IPS-20b (cell line): ENCODE measurements around the gene ZNF485.
A peak's percentile ranks its signal among the peaks of the same experiment; 100 is the strongest.
"Not testable (repeated sequence)": the region's sequence is repeated elsewhere in the genome, so short reads cannot be mapped to it uniquely, and the experiment has no call there.

Source experiments
- H3K27ac ChIP-seq: one replicate; pipeline ENCODE4 v1.5.1; 2013; ENCODE audit warnings: low read length
- H3K27me3 ChIP-seq: 2 replicates; pipeline ENCODE4 v1.6.1; 2013; ENCODE audit warnings: mild to moderate bottlenecking, low read length, inconsistent platforms; ENCODE audit not compliant: insufficient read depth
- H3K36me3 ChIP-seq: 2 replicates; pipeline ENCODE4 v1.6.1; 2013; ENCODE audit warnings: low read depth, mild to moderate bottlenecking, inconsistent platforms, low read length, moderate library complexity; ENCODE audit not compliant: insufficient read depth
- H3K4me1 ChIP-seq: 2 replicates; pipeline ENCODE4 v1.6.1; 2013; ENCODE audit warnings: mild to moderate bottlenecking, control low read depth, inconsistent platforms, low read length, moderate library complexity; ENCODE audit not compliant: insufficient read depth
- H3K4me3 ChIP-seq: 2 replicates; pipeline ENCODE4 v1.5.1; 2013; ENCODE audit warnings: mild to moderate bottlenecking, low read length, inconsistent platforms
- H3K9ac ChIP-seq: 2 replicates; pipeline ENCODE4 v1.6.1; 2013; ENCODE audit warnings: low read depth, mild to moderate bottlenecking, inconsistent platforms, low read length, moderate library complexity
- H3K9me3 ChIP-seq: 2 replicates; pipeline ENCODE4 v1.6.1; 2013; ENCODE audit warnings: mild to moderate bottlenecking, low read depth, low read length, inconsistent platforms; ENCODE audit not compliant: insufficient read depth

The ZNF485 gene

GRCh38 chr10:43585046-43585445 lies 21.2 kb upstream of the ZNF485 start:
- no peaks in the 10 kb centered on the region for H3K4me1 ChIP-seq
- no peak overlapping the region for H3K27ac ChIP-seq
- H3K9me3 ChIP-seq = no peaks in the 10 kb centered on the region
- H3K9ac ChIP-seq = no peak overlapping the region
- H3K36me3 ChIP-seq = no peaks in the 10 kb centered on the region
- H3K4me3 ChIP-seq = no peak overlapping the region
- H3K27me3 ChIP-seq = no peaks in the 10 kb centered on the region

DNA sequence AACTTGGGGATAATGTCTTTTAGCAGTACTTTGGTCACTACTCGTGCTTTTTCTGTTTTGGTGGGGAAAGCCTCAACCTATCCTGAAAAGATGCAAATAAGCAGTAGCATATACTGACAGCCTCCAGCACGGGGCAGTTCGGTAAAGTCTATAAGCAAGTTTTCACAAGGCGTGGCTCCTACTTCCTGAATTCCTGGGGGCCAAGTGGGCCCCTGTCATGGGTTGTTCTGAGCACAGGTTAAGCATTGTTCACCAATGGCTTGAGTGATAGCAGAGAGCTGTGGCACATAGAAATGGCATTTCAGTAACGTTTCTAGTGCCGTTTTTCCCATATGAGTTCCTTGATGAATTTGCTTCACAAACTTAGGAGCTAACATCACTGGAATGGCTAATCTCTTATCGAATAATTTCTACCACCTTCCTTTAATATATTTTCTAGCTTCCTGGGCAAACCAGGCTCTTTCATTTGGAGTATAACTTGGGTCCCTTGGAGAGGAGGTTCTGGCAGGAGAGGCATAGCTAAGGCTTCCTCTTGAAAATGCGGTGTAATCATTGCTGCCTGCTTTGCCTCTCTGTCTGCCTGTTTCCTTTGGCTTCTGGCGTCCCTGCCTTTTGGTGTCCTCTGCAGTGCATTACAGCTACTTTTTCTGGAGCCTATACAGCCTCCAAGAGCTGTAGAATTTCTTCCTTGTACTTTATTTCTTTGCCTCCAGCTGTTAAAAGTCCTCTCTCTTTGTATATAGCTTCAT lies 20.1 kb upstream of the ZNF485 start:
- Histone ChIP-seq H3K27me3 (no peaks in the 10 kb centered on the region), H3K4me1 (no peaks in the 10 kb centered on the region), H3K9ac (no peak overlapping the region), H3K9me3 (peaks cover 2% of the 10 kb centered on the region; the same call in 1 of the 2 replicates), H3K27ac (no peak overlapping the region), H3K36me3 (no peaks in the 10 kb centered on the region), H3K4me3 (no peak overlapping the region)

DNA sequence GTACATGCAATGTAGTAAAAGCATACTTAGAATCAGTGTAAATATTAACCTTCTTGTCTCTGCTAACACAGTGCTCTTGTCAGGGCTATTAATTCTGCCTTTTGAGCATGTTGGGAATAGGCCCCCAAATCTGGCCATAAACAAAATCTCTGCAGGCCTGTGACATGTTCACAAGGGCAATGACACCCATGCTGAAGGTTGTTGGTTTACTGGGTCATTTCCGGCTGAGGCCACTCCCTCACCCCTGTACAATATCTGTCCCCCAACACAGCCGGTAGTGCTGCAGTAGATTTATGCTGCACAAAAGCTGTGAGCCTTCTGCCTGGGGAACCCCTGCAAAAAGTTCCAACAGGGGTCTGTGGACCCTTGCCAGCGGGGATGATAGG lies 19.5 kb upstream of the ZNF485 start:
- not testable (repeated sequence) for H3K27me3 ChIP-seq, H3K36me3 ChIP-seq

DNA sequence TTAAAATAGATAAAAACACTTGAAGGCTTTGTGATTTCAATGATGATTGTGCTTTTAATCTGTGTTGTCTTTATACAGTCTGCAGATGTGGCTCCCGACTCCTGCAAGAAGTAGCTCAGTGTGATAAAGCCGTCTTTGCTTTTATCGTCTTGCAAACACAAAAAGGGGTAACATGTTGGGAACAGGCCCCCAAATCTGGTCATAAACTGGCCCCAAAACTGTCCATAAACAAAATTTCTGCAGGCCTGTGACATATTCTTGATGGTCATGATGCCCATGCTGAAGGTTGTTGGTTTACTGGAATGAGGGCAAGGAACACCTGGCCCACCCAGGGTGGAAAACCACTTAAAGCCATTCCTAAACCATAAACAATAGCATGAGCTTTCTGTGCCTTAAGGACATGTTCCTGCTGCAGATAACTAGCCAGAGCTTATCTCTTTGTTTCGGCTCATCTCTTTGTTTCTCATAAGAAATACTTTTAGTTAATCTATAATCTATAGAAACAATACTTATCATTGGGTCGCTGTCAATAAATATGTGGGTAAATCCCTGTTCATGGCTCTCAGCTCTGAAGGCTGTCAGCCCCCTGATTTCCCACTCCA lies 14.8 kb upstream of the ZNF485 start:
- Histone ChIP-seq H3K9ac (no peak overlapping the region), H3K36me3 (no peaks in the 10 kb centered on the region), H3K4me1 (no peaks in the 10 kb centered on the region), H3K27ac (no peak overlapping the region), H3K9me3 (peaks cover 26% of the 10 kb centered on the region), H3K27me3 (no peaks in the 10 kb centered on the region), H3K4me3 (no peak overlapping the region)

More for the DNA sequence above, 19.5 kb upstream of the ZNF485 start:
- H3K9me3 ChIP-seq, H3K4me1 ChIP-seq, H3K27ac ChIP-seq, H3K4me3 ChIP-seq, H3K9ac ChIP-seq: not testable (repeated sequence)

GRCh38 chr10:43594944-43595589 lies 11.2 kb upstream of the ZNF485 start:
- Histone ChIP-seq H3K27ac (no peak overlapping the region), H3K4me1 (no peaks in the 10 kb centered on the region), H3K4me3 (no peak overlapping the region), H3K36me3 (no peaks in the 10 kb centered on the region), H3K9ac (no peak overlapping the region), H3K27me3 (no peaks in the 10 kb centered on the region), H3K9me3 (peaks cover 36% of the 10 kb centered on the region)

DNA sequence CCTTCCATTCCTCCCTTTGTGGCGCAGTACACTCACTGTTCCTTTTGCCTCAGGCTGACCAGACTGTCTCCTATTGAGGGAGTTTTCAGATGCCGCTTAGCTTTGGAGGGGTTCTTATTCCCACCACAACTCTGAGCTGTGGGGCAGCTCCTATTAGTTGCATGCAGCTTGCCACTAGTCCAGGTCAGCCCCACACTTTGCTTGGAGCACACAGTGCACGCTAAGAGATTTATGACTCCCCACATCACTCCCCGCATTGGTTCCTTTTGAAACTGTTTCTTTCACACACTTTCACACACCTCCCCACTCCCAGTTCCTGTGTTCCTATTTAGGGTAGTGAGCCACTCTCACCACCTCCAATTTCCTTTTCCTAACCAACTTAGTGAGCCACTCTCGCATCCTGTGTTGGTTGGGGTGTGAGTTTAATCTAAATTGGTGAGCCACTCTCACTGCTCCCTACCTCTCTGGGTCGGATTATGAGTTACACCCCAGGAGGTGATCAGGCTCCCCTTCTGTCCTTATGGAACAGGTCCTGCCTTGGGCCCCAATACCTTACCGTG lies 10.4 kb upstream of the ZNF485 start:
- Histone ChIP-seq H3K27ac (no peak overlapping the region), H3K4me3 (no peak overlapping the region), H3K9ac (no peak overlapping the region), H3K9me3 (peaks cover 42% of the 10 kb centered on the region), H3K27me3 (no peaks in the 10 kb centered on the region), H3K36me3 (no peaks in the 10 kb centered on the region), H3K4me1 (no peaks in the 10 kb centered on the region)

DNA sequence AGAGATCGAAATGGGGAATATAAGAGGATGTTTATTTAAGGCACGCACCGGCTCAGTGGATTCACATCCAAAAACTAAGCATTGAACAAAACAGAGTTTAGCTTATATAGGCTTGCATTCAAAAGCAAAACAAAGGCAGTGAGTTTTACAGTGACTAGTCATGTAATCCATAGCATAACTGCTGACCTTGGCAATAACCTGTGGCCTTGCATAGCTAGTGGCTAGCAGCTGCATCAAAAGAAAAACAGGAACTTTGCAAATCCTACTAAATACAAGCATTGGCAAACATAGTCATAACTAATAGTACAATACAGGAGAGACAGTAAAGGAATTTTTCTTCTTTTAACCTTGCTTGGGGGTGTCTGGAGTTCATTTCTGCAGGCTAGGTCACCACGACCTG lies 9.7 kb upstream of the ZNF485 start:
- Histone ChIP-seq H3K36me3 (no peaks in the 10 kb centered on the region), H3K4me1 (no peaks in the 10 kb centered on the region), H3K9me3 (peaks cover 44% of the 10 kb centered on the region), H3K9ac (no peak overlapping the region), H3K4me3 (no peak overlapping the region), H3K27ac (no peak overlapping the region), H3K27me3 (no peaks in the 10 kb centered on the region)

- no peak overlapping the region for H3K27ac ChIP-seq
- no peak overlapping the region for H3K9ac ChIP-seq
- H3K27me3 ChIP-seq = no peaks in the 10 kb centered on the region
- peaks cover 26% of the 10 kb centered on the region for H3K9me3 ChIP-seq
- H3K4me3 ChIP-seq = no peak overlapping the region
- no peaks in the 10 kb centered on the region for H3K36me3 ChIP-seq
- no peaks in the 10 kb centered on the region for H3K4me1 ChIP-seq
Measured at GRCh38 chr10:43598446-43598845, 7.8 kb upstream of the ZNF485 start.

- no peak overlapping the region for H3K4me3 ChIP-seq
- no peaks in the 10 kb centered on the region for H3K4me1 ChIP-seq
- no peak overlapping the region for H3K27ac ChIP-seq
- no peak overlapping the region for H3K9ac ChIP-seq
- peaks cover 24% of the 10 kb centered on the region for H3K9me3 ChIP-seq
- H3K27me3 ChIP-seq = no peaks in the 10 kb centered on the region
- no peaks in the 10 kb centered on the region for H3K36me3 ChIP-seq
Measured at GRCh38 chr10:43599333-43599732, 6.9 kb upstream of the ZNF485 start.

DNA sequence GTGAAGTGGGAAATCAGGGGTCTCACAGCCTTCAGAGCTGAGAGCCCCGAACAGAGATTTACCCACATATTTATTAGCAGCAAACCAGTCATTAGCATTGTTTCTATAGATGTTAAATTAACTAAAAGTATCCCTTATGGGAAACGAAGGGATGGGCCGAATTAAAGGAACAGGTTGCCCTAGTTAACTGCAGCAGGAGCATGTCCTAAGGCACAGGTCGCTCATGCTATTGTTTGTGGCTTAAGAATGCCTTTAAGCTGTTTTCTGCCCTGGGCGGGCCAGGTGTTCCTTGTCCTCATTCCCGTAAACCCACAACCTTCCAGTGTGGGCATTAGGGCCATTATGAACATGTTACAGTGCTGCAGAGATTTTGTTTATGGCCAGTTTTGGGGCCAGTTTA lies 4.7 kb upstream of the ZNF485 start:
- not testable (repeated sequence) for H3K9ac ChIP-seq, H3K4me3 ChIP-seq, H3K27me3 ChIP-seq, H3K36me3 ChIP-seq, H3K4me1 ChIP-seq, H3K27ac ChIP-seq
- peaks cover 24% of the 10 kb centered on the region for H3K9me3 ChIP-seq

DNA sequence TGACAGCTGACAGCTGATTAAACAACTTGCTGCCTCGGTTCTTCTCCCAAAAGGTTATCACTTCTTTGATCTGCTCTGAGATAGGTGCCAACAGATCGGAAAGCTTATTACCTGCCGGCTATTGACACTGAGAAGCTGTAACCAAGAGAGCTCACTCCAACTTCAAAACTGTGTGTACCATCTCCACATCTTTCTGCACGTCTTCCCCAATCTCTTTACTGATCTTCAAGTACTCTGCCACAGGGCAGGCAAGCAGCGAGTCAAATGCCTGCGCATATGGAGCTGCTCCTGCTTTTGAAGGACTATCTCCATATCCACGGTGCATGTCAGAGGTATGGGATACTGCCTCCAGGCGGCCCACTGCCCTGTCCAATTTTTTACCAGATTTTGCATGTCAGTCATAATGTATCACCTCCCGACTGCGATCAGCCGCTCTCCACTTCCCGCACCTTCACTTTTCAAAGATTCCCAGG lies 352 bp upstream of the ZNF485 start:
- no peak overlapping the region for H3K9ac ChIP-seq
- H3K27ac ChIP-seq = no peak overlapping the region
- H3K4me1 ChIP-seq = peaks cover 4% of the 10 kb centered on the region; the same call in 1 of the 2 replicates
- peaks cover 12% of the 10 kb centered on the region for H3K36me3 ChIP-seq
- peaks cover 7% of the 10 kb centered on the region for H3K9me3 ChIP-seq
- H3K27me3 ChIP-seq = peaks cover 11% of the 10 kb centered on the region; the same call in 1 of the 2 replicates
- peak overlapping the region; percentile 80; the same call in 1 of the 2 replicates for H3K4me3 ChIP-seq
